Fibroblast of lung (primary cell): Measurements from ENCODE around the gene LIF. TPM values are rescaled to one million over a fixed set of nuclear protein-coding genes. Genes with fewer than 3 reads are reported as not detected.
A peak's percentile ranks its signal among the peaks of the same experiment; 100 is the strongest.

Source experiments
- DNase-seq, 2 donors: peaks; one replicate each; pipeline versions ENCODE4 v3.0.0 to v3.0.0-alpha.2; 2010; ENCODE audit warnings: low read depth in 2 of 2
- H2AFZ ChIP-seq: 2 replicates; pipeline ENCODE4 v1.5.1; 2012; ENCODE audit warnings: low read length, control low read depth, inconsistent platforms
- H3K27ac ChIP-seq: 2 replicates; pipeline ENCODE4 v1.5.1; 2011; ENCODE audit warnings: low read length, control low read depth; ENCODE audit not compliant: insufficient read depth
- H3K27me3 ChIP-seq: 2 replicates; pipeline ENCODE4 v1.5.1; 2011; ENCODE audit warnings: mild to moderate bottlenecking, low read length; ENCODE audit not compliant: control insufficient read depth, insufficient read depth
- H3K36me3 ChIP-seq: 2 replicates; pipeline ENCODE4 v1.5.1; 2011; ENCODE audit warnings: low read length; ENCODE audit not compliant: control insufficient read depth, insufficient read depth
- H3K4me1 ChIP-seq: 2 replicates; pipeline ENCODE4 v1.5.1; 2011; ENCODE audit warnings: low read length; ENCODE audit not compliant: control insufficient read depth, insufficient read depth; ENCODE audit errors: extremely low read depth
- H3K4me2 ChIP-seq: 2 replicates; pipeline ENCODE4 v1.5.1; 2011; ENCODE audit warnings: low read length, control low read depth; ENCODE audit not compliant: insufficient read depth; ENCODE audit errors: extremely low read depth
- H3K4me3 ChIP-seq, 4 experiments: fragments of 200-600 bp in 1 of 4; sonication (generic) in 1 of 4; replicated peaks in 1 of 4; 2 replicates each; pipeline ENCODE4 v1.5.1; 2011 to 2016; ENCODE audit warnings: low read length in 4 of 4, low read depth in 3 of 4, mild to moderate bottlenecking in 3 of 4, control low read depth in 2 of 4, inconsistent platforms in 1 of 4, mixed read lengths in 1 of 4; ENCODE audit not compliant: insufficient read depth in 1 of 4; ENCODE audit errors: control extremely low read depth in 1 of 4
- H3K79me2 ChIP-seq: 2 replicates; pipeline ENCODE4 v1.5.1; 2012; ENCODE audit warnings: mild to moderate bottlenecking, low read length, inconsistent platforms; ENCODE audit not compliant: control insufficient read depth, insufficient read depth
- H3K9ac ChIP-seq: 2 replicates; pipeline ENCODE4 v1.5.1; 2011; ENCODE audit warnings: mild to moderate bottlenecking, low read length, control low read depth; ENCODE audit not compliant: insufficient read depth
- H3K9me3 ChIP-seq: 2 replicates; pipeline ENCODE4 v1.5.1; 2012; ENCODE audit warnings: low read depth, low read length; ENCODE audit not compliant: control insufficient read depth, insufficient read depth
- H4K20me1 ChIP-seq: 2 replicates; pipeline ENCODE4 v1.5.1; 2011; ENCODE audit warnings: low read length; ENCODE audit not compliant: control insufficient read depth, insufficient read depth; ENCODE audit errors: extremely low read depth
- CTCF ChIP-seq, 2 donors: IDR thresholded peaks in 1 of 2; conservative IDR thresholded peaks in 1 of 2; 1 replicate in 1 of 2; 2 replicates in 1 of 2; pipeline ENCODE4 v1.5.1; 2011 to 2012; ENCODE audit warnings: low read length in 2 of 2, control low read depth in 1 of 2, inconsistent platforms in 1 of 2, low read depth in 1 of 2, mild to moderate bottlenecking in 1 of 2
- EZH2 ChIP-seq: IDR thresholded peaks from 2 replicates; pipeline ENCODE4 v1.5.1; 2012; ENCODE audit warnings: low read length, control low read depth, mild to moderate bottlenecking; ENCODE audit errors: missing control alignments
- polyA plus RNA-seq, 2 donors: library from polyadenylated mRNA; depleted of rRNA in 1 of 2; stranded (reverse) in 1 of 2; unstranded in 1 of 2; fragments of >200 nt; gene quantifications; 2 replicates each; pipeline ENCODE4 v1.2.1, GENCODE V29; 2011 to 2012; ENCODE audit warnings: missing spikeins in 1 of 2
- total RNA-seq: library from RNA; depleted of rRNA; stranded (reverse); fragments of >200 nt; gene quantifications from 2 replicates; pipeline ENCODE4 v1.2.1, GENCODE V29; 2014

Gene LIF
- total and polyA plus RNA-seq, 2 donors (not counting 1 experiment from before 2014, with no cell fraction given): 4.5 to 11.2 TPM

- Histone ChIP-seq H3K27ac (no peak overlapping the region), H3K79me2 (no peaks in the 10 kb centered on the region), H3K9ac (no peak overlapping the region), H4K20me1 (no peaks in the 10 kb centered on the region), H3K4me1 (no peaks in the 10 kb centered on the region), H2AFZ (no peak overlapping the region), H3K36me3 (no peaks in the 10 kb centered on the region), H3K27me3 (no peaks in the 10 kb centered on the region), H3K4me3 (no peak overlapping the region), H3K4me2 (no peak overlapping the region), H3K9me3 (no peaks in the 10 kb centered on the region)
- TF ChIP-seq EZH2 (no peak), CTCF (conservative IDR thresholded peaks at IDR 0.05 in 1 of 2, IDR thresholded peaks at IDR 0.05 in 1 of 2; ENCODE audit: low read depth in 1 of 2, low read length in 2 of 2) (no peak)
- no peak for DNase-seq
Observed at GRCh38 chr22:30265131-30265720, 18.7 kb upstream of the LIF start.

GRCh38 chr22:30263883-30264282, 17.3 kb upstream of the LIF start:
- TF ChIP-seq EZH2 (no peak), CTCF (conservative IDR thresholded peaks at IDR 0.05 in 1 of 2, IDR thresholded peaks at IDR 0.05 in 1 of 2; ENCODE audit: low read depth in 1 of 2, low read length in 2 of 2) (no peak)
- no peaks in the 10 kb centered on the region for H3K9me3 ChIP-seq

GRCh38 chr22:30262917-30263741, 16.6 kb upstream of the LIF start:
- Histone ChIP-seq H3K4me3 (peak overlapping the region in 1 of 4 experiments; percentile 24), H3K4me1 (no peaks in the 10 kb centered on the region), H3K9me3 (no peaks in the 10 kb centered on the region), H3K27me3 (no peaks in the 10 kb centered on the region), H3K79me2 (no peaks in the 10 kb centered on the region), H3K4me2 (peak overlapping the region; percentile 88), H3K27ac (no peak overlapping the region), H4K20me1 (no peaks in the 10 kb centered on the region), H2AFZ (peak overlapping the region; percentile 88), H3K9ac (no peak overlapping the region), H3K36me3 (no peaks in the 10 kb centered on the region)
- DNase-seq: peak; percentile 57 to 65
- TF ChIP-seq CTCF (conservative IDR thresholded peaks at IDR 0.05 in 1 of 2, IDR thresholded peaks at IDR 0.05 in 1 of 2; ENCODE audit: low read depth in 1 of 2, low read length in 2 of 2) (peak; percentile 88 to 92), EZH2 (no peak)

More at GRCh38 chr22:30263883-30264282, 17.3 kb upstream of the LIF start:
- H3K36me3 ChIP-seq: no peaks in the 10 kb centered on the region
- H3K9ac ChIP-seq: no peak overlapping the region
- no peak overlapping the region for H3K27ac ChIP-seq
- no peaks in the 10 kb centered on the region for H3K79me2 ChIP-seq
- H3K4me1 ChIP-seq: no peaks in the 10 kb centered on the region
- no peak overlapping the region for H3K4me3 ChIP-seq
- no peak overlapping the region for H2AFZ ChIP-seq
- no peak overlapping the region for H3K4me2 ChIP-seq
- H4K20me1 ChIP-seq: no peaks in the 10 kb centered on the region
- no peaks in the 10 kb centered on the region for H3K27me3 ChIP-seq
- no peak for DNase-seq
